RKO (cell line): Measurements from ENCODE around the gene OPA3.
A peak's percentile ranks its signal among the peaks of the same experiment; 100 is the strongest.
"Not testable (repeated sequence)": the region's sequence is repeated elsewhere in the genome, so short reads cannot be mapped to it uniquely, and the experiment has no call there.

Experiments
- DNase-seq: peaks from one replicate; pipeline ENCODE4 v3.0.0-alpha.2; 2016; ENCODE audit warnings: low spot score

Gene OPA3

DNA sequence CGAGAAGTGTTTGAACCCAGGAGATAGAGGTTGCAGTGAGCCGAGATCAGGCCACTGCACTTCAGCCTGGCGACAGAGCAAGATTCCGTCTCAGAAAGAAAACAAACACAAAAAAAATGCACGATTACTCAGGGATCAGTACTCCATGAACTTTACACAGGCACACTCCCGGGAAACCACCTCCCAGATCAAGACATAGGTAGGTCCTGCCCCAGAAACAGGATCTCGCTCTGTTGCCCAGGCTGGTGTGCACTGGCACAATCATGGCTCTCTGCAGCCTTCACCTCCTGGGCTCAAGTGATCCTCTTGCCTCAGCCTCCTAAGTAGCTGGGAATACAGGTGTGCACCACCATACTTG is 66.2 kb downstream of the OPA3 start:
- DNase-seq = no peak

DNA sequence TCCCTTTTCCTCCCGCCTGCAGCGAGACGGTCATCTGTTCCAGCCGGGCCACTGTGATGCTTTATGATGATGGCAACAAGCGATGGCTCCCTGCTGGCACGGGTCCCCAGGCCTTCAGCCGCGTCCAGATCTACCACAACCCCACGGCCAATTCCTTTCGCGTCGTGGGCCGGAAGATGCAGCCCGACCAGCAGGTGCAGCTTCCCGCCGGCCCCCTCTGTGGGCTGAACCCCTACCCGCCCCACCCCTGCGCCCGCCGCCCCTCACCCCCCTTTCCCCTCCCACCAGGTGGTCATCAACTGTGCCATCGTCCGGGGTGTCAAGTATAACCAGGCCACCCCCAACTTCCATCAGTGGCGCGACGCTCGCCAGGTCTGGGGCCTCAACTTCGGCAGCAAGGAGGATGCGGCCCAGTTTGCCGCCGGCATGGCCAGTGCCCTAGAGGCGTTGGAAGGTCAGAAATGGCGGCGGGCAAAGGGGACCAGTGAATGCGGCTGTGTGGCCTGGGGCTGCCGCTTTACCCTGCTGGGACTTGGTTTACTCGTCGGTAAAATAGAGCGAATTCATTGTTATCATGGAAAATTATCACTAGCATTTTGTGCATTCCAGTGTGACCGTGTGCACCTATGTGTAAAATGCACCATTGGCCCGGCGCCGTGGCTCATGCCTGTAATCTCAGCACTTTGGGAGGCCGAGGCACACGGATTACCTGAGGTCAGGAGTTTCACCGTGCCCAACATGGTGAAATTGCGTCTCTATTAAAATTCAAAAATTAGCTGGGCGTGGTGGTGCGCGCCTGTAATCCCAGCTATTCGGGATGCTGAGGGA is 66.7 kb downstream of the OPA3 start:
- no peak for DNase-seq

DNA sequence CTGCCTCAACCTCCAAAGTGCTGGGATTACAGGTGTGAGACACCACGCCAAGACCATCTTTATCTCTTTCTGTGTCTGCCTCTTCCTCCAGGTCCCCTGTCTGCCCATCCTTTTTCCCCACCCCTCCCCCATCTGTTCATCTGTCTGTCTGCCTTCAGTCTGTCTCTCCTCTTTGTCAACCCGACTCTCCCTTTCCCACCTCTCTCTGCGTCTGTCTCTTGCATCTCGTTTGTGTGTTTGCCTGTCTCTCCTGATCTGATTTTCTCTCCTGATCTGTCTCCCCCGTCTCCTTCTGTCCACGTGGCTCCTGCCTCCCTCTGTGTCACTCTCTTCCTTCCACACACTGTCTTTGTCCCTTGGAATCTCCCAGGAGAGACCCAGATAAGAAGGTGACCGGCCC is 67.4 kb downstream of the OPA3 start:
- DNase-seq = no peak

DNA sequence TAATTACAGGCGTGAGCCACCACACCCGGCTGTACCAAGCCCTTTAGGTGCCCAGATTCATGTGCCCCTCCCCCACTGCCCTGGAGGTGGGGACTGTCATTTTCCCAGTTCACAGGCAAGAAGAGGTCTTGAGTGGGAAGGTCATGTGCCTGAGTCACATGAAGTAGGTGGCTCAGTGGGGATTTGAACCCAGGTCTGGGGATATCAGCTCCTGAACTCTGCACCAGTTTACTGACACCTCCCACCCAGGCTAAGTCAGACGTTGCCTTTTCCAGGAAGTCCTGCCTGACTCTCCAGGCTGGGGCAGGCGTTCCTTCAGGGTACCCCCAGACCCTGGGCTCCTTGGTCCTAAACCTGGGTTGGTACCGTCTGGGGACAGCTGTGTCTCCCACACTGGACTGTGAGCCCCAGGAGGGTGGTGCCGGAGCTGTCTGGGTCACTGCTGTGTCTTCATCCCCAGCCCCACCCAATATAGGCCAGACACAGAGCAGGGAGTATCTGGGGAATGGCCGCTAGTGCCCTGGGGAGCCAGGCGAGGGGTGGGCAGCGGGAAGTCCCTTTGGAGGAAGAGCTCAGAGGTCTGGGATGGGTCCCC is 68.7 kb downstream of the OPA3 start:
- no peak for DNase-seq

DNA sequence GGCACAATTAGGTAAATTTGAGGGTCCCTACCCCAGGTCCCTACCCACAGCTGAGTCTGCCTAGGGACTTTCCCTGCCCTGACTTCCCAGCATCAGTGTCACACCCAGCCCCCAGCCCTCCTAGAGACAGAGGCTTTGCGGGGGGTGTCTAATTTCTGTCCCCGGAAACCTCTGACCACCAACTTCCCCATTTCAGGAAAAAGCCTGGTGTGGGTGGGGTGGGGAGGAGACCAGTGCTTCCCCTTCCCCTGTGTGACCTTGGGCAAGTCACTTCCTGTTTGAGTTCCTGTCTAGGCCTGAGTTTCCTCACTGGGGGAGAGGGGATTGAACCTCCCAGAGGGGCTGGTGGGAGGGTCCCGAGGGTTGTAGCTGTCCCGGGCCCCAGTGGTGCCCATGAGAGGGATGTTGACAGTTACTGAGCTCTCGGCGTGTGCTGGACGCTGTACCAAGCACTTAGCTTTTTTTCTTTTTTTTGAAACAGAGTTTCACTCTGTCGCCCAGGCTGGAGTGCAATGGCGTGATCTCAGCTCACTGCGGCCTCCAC is 69.4 kb downstream of the OPA3 start:
- no peak for DNase-seq

DNA sequence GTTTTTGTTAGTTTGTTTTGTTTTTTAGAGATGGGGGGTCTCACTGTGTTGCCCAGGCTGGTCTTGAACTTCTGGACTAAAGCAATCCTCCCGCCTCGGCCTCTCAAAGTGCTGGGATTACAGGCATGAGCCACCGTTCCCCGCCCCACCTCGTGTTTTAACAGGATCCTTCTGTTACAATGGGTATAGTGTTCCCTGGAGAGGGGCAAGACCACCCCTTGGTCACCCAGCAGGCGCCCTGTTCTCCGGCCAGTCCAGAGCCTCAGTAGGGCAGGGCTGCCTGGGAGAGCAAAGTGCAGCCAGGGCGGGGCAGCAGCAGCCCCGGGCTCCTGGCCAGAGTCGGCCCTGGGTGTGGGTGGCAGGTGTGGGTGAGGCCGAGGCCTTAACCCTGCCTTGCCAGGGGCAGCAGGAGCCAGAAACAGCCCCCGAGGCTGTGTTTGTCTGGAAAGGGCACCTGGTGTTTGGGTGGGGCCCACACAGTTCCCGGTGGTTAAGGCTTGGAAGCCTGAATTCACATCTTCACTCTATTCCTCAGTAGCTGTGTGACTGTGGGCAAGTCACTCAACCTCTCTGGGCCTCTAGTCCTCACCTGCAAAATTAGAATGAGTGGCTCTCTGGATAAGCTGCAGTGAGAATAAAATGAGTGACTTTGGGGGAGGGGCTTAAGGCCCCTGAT is 70.1 kb downstream of the OPA3 start:
- no peak for DNase-seq

DNA sequence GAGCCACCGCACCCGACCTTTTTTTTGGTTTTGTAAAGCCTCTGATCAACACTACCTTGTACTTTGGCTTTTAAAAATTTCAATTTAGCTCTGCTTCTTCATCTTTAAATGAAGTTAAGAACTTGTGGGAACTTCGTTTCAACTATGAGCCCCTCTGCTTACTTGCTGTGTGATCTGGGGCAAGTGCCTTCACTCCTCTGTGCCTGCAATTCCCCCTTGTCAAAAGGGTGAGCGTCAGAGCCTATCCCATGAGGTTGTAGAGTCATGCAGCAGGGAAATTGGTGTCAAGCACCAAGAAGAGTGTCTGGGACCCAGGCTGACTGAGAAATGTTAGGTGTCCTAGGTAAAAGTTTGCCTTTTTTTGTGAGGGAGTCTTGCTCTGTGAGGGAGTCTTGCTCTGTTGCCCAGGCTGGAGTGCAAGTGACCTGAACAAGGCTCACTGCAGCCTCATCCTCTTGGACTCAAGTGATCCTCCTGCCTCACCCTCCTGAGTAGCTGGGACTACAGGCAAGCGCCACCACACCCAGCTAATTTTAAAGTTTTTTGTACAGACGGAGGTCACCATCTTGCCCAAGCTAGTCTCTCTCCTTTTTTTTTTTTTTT is 71.6 kb downstream of the OPA3 start:
- DNase-seq = no peak

DNA sequence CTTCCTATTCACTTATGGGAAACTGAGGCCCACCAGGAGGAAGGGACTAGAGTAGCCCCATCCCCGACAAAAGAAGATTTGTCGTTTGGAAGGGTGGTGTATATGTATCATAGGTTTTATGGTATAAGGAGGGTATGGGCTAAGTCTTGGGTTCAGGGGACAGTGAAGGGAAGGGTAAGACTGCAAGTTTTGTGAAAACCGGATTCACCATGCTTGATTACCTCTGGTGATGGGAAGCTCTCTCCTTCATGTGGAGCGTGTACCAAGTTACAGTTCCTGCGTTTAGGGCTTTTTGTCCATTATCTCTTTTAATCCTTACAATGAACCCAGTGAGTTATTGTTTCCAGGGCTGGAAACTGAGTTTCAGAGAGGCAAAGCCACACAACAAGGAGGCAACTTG is 73.5 kb downstream of the OPA3 start:
- no peak for DNase-seq

DNA sequence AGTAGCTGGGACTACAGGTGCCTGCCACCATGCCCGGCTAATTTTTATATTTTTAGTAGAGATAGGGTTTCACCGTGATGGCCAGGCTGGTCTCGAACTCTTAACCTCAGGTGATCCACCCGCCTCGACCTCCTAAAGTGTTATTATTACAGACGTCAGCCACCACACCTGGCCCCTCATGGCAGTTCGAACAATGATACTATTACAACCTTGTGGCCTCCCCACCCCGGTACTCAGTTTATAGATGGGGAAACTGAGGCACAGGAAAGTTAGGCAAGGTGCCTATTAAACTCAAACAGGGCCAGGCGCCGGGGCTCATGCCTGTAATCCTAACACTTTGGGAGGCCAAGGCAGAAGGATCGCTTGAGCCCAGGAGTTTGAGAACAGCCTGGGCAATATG is 74.2 kb downstream of the OPA3 start:
- DNase-seq = not testable (repeated sequence)

DNA sequence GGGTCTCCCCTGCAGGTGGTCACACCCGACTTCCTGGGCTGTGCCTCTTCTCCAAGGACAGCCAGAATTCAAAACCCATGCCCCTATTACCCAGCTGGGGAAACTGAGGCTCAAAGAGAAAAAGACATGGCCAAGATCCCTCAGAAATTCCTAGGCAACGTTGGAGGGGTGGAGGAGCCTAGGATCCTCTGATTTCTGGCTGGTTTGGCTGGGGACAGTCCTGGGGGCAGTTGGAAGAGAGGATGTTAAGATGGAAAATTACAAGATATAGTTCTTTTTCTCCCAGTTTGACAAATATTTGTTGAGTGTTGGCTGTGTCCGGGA is 74.9 kb downstream of the OPA3 start:
- no peak for DNase-seq

DNA sequence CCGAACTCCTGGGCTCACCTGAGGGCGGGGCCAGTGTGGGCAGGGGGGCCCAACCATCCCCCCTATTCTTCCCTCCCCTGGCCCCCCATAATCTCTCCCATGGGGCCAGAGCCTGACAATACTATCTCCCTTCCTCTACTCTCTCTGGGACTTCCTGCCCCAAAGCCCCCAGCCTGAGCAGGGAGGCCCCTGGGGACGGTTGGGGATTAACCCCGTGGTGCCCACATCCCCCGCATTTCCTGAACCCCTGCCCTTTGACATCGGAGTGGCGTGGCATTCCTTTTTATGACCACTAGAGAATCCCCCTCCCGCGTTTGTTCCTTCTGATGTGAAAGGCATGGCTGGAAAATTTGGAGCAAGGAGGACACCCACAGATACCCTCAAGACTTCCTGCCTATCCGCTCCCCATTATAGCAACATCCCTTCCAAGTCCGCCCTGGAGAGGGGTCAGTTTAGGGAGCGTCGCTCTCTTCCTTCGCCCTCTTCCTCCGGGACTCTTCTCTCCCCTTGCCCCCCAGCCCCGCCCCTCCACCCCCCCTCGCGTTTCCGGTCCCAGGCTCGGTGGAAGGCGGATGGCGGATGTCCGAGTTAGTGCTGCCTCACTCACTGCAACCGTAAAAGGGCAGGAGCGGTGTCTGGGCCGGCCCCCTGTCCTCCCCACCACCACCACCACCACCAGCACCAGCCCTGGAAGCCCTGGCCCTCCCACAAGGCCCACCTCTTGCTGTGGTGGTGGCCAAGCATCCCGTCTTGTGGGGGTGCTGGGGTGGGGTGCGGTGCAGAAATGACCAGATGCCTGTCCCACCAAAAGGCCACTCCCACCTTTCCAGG is 75.5 kb downstream of the OPA3 start:
- DNase-seq = peak; percentile 83

DNA sequence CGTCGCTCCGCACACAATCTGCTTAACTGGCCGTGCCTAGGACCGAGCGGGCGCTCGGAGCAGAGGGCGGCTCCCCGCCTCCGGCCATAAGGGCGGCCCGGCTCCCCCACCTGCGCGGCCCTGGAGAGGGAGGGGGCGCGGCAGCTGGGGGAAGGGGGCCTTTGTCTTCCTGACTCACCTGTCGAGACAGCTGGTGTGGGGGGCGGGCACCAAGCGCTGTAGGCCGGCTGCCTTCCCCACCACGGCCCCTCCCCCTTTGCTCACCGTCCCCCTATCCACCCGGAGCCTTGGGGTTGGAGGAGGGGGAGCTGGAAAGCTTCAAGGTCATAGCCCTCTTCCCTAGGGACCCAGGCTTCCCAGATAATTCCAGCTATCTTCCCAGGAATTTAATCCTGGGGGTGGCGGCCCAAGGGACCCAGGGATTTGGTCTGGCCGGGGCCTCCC is 76.2 kb downstream of the OPA3 start:
- peak; percentile 58 for DNase-seq

DNA sequence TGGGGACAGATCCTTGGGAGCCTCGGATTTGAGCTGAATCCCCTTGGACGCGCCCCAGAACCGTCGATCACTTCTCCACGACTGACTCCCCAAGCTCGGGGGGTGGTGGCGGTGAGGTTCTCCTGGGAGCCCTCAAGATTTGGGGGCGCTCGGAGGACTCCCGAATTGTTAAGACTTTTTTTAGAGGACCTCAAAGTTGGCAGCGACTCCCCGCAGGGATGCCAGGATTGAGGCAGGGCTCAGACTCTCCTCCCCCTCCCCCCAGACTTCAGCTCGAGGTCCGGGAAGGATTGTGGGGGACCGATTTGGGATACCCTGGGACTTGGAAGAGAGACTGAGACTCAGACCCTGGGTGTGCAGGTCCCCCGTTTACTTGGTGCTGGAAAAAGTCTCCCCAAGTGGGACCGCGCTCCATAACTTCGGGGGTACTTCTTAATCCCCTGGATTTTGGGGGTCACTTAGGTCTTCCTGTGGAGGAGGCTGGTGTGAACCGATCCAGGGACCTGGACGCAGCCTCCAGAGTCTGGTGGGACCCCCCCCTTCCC is 76.7 kb downstream of the OPA3 start:
- DNase-seq = peak; percentile 54

DNA sequence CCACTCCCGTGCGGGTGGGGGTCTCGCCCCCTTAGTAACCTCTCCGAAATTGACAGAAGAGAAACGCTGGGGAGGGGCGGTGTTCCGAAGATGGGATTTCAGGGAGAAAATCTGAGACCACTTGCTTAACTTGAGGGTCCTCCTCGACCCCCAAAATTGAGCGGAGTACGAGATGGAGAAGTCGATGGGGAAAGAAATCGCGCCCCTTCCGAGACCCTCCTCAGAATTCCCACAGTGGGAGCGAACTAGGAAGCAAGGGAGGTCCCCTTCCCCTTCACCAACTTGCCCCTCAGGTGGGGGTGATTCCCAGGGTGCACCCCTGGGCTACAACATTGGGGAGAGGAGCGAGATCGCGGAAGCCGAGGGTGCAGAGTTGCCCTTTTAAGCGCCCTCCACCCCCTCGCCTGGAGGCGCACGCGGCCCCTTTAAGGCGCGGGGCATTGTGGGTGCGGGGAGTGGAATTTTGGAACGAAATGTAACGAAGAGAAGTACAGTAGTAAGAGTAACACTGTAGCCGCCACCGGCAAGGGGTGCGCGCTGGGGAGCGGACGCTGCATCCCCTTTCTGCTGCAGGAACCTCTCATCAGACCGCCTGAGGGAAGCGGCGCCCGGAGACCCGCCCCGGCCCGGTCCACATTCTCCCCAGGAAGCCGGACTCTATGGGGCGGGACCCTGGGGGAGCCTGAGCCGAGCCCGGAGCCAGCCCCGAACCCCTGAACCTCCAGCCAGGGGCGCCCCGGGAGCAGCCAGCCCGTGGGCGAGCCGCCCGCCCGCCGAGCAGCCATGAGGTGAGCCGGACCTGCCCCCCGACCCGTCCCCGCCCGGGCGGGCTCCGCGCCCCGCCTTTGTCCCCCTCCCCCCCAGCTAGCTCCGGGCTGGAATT is 77.4 kb downstream of the OPA3 start, which contains the start of gene VASP:
TSS of gene VASP (plus strand) at position 491 of the 883 bp plus-strand sequence. CDS start at position 784, 293 bp downstream.
- peak; percentile 93 for DNase-seq

DNA sequence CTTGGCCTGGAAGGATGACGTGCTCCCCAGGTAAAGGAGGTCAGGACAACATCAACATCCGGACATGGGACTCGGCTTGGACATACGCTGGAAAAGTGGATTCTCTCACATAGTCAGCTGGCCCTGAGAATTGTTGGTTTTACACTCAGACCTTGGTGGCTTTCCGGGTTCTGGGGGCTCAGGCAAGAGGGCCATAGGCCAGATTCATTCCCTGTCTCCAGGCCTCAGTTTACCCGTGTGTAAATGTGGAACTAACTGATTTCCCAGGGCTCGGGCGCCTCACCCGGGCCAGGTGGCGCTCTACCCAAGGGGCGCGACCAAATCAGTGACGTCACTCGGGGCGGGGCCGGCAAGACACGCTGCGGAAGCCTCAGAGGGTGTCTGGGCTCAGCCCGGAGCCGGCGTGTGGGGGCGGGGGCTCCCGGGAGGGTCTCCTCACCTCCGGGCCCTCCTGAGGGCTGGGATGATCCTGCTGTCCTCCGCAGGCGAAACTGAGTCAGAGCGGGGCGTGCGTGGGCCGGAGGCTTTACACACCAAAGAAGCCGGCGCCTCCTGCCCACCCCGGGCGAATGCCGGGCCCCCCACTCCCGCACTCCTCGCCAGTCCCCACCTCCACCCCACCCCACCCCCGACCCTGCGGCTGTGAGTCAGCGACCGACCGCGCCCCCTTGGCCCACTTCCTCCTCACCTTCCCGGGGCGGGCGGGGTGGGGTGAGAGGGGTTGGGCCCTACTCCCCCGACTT is 78.2 kb downstream of the OPA3 start:
- peak; percentile 94 for DNase-seq

DNA sequence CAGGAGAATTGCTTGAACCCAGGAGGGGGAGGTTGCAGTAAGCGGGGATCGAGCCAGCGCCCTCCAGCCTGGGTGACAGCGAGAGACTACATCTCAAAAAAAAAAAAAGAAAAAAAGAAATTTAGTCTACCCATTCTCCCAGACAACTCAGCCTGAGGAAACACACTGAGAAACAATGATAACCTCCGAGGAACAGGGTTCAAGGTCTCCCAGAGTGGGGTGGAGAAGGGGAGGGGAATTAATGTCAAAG is 78.7 kb downstream of the OPA3 start:
- no peak for DNase-seq

DNA sequence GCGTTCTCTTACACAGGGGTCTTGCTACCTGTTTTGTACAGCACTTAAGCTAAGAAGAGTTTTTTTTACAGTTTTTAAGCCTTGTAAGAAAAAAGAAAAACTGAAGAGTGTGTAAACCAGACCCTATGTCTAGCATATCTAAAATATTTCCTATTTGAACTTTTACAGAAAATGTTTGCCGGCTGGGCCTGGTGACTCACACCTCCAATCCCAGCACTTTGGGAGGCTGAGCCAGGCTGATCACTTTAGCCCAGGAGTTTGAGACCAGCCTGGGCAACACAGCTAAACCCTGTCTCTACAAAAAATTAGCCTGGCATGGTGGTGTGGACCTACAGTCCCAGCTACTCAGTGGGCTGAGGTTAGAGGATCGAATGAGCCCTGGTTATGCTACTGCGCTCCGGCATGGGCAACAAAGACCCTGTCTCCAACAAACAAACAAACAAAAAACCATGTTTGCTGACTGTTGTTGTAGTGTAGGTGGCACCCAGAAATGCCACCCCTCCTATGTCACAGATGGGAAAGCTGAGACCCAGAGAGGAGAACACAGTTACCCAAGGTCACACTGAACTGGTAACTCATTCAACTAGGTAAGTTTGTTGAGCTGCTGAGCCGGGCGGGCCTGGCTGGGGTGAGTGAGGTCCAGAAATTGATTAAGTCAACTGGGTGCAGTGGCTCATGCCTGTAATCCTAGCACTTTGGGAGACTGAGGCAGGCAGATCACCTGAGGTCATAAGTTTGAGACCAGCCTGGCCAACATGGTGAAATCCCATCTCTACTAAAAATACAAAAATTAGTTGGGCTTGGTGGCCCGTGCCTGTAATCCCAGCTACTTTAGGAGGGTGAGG is 79.2 kb downstream of the OPA3 start:
- DNase-seq = no peak

DNA sequence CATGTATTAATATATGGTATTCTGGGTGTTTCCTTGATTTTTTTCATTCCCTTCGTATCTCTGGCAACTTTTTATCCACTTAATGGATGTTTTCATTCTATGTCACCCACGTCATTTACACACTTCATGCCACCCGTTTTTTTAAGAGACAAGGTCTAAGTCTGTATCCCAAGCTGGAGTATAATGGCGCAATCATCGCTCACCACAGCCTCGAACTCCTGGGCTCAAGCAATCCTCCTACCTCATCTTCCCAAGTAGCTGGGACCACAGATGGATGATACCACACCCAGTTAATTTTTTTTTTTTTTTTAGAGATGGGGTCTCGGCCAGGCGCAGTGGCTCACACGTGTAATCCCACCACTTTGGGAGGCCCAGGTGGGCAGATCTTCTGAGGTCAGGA is 80.7 kb downstream of the OPA3 start:
- DNase-seq = no peak

DNA sequence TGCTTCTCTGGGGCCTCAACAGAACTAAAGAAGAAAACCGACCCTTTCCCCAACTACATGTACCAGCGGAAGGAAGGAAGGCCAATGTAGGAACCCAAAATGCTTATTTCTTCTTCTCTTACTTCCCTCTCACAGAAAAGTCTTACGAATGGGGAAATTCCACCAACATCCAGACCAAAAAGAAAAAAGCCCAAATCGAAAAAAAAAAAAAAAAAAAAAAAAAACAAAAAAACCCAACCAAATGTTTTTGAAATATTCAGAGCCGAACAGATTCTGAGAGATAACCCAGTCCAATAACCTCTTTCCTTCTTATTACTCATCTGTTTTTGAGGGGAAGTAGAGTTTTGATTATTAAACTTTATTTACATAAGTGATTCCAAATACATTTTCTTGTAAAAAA is 82.5 kb downstream of the OPA3 start:
- no peak for DNase-seq
